HG02571 (cell line): ENCODE results near the gene TBC1D21.

Experiments
- ATAC-seq: cut with Tn5 transposase; IDR thresholded peaks from one replicate; pipeline ENCODE4 v1.9.1; 2021; ENCODE audit warnings: mild to moderate bottlenecking, moderate library complexity; ENCODE audit not compliant: unreplicated experiment

TBC1D21 gene, protein sequence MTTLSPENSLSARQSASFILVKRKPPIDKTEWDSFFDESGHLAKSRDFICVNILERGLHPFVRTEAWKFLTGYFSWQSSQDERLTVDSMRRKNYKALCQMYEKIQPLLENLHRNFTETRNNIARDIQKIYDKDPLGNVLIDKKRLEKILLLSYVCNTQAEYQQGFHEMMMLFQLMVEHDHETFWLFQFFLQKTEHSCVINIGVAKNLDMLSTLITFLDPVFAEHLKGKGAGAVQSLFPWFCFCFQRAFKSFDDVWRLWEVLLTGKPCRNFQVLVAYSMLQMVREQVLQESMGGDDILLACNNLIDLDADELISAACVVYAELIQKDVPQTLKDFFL

DNA sequence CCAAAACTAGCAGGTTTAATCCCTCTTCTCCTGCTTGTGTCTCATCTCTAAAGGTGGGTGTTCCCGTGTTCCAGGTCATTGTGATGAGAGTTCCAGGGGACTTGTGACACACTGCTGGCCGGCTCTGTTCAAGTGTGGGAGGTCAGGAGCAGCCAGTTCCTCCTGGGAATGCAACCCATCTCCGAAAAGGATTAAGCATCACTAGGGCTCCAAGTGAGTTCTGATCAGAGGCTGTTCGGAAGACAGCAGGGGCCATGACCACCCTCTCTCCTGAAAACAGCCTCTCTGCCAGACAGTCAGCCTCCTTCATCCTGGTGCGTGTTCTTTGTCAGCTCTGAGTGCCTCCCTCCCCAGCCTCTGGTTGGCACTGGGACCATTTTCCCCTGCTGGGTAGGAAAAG, at the start of gene TBC1D21:
Gene TBC1D21 (plus strand): TSS at position 109 of the 400 bp plus-strand sequence. CDS start 146 bp downstream, at position 255.
- no peak for ATAC-seq

DNA sequence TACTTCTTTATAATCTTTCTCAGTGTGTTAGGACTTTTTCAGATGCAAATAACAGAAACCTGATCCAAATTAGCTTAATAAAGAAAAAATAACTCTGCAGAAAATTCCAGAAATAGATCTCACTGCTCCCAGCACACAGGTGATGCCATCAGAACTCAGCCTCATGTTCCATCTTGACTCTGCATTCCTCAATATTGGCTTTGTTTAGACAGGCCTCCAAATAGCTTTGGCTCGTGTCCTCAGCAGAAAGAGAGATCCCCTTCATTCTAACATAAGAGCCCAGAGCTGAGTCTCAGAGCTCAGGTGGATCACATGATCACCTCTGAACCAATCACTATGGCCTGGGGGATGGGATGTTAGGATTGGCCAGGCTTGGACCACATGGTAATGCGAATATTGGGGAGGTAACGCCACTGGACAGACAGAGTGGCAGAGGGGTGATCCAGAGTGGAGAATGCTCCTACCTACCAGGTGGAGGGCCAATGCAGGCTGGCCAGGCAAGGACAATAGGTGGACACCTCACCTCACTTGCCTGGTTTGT, 46.6 kb upstream of the TBC1D21 start:
- no peak for ATAC-seq

DNA sequence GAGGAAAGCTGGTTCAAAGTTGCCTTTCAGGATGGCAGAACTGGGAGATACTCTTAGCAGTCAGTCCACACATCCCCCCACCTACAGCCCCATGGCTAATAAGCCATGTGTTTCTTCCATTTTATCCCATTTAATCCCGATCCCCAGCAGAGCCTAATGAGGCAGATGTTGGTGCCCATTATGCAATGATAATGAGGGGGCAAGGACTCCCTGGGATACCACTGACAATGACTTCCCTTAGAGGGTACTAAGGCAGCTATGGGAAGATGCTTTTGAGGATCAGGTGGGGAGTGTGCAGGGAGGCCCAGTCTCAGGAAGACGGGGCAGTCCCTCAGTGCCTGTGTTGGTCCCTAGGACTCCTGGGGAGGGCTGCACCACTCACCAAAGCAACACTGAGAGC, 43.8 kb upstream of the TBC1D21 start:
- ATAC-seq: no peak

DNA sequence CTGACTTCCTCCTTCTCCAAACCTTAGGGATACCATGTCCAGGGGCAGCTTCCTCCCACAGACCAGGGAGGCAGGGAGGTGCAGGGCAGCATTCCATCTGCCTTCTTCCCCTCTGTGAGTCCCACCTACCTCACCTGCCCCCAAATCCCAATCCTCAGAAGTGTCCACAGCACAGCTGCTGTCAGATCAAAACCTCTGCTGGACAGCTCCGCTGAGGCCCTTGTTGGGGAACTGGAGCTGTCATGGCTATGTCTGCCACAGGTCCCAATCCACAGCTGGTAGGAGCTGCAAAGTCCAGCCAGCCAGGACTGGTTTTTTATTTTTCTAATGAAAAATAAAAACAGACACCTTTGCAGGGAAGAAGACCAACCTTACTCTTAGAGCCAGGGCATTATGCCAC, 40.7 kb upstream of the TBC1D21 start:
- ATAC-seq: no peak

DNA sequence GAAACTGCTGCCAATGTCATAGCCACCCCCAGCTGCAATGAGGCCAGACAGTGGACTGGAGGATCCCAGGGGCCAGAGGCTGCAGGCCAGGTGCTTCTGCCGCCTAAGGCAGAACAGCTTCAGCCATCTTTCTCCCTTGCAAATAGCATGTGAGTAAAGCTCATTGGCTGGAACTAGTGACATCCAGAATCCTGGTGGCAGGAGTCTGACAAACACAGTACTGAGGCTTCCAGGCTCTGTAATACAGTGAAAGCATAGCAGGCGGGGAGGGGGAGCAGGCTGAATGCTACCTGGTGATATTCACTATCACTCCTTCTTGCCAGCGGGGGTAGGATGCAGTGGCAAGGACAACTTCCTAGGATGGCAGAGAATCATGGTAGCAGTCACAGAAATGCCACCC, 36.5 kb upstream of the TBC1D21 start:
- ATAC-seq: no peak

DNA sequence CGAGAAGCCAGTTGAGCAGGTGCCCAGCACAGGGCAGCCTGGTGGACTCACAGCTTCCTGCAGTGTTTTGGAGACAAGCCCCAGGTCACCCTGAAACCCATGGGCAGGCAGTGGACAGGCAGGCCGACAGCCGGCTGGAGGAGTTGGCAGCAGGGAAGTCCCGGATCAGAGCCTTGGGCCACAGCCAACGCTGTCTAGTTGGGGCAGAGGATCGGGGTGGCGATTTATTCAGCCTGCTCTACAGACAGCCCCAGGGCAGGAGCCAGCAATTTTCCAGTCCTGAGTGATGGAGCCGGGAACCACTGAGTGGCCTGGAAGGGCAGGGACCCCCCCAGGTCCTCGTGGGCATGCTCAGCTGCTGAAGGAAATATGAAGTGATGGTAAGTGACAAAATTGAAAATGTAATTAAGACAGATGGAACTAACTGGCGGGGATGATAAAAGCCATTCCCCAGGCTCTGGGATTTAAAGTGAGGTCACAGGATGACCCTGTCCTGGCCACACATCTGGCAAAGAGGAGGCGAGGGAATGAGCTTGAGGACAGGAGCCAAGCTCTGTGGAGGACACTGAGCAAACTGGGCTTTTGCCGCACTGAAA, 34.4 kb upstream of the TBC1D21 start:
- no peak for ATAC-seq

DNA sequence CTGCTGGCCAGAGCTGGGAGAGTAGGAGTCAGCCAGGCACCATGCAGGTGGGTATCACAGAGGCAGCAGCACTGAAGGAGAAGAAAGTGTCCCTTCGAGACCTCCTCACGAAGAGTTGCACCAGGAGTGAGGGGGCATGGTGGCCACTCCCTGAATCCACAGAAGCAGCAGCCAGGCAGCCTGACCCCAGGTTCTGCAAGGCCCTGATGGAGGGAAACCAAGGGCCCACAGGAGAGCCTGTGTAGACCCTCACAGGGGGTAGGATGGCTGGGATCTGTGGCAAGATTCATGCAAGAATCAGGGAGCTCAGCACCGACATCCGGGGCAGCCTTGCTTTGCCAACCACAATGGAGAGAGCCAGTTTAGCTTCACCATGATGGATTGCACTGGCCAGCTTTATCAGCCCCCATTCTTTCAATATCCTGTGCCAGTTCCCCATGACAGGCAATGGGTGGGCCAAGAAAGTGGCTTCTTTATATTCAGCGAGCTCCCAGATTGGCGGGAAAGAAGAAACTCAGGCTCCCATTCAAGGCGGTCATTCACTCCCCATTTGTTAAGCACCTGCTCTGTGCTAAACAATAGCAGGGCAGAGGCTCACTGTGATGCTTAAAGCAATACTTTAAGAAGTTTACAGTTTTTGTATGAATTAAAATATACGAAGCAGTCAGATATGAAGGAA, 33.5 kb upstream of the TBC1D21 start:
- no peak for ATAC-seq

DNA sequence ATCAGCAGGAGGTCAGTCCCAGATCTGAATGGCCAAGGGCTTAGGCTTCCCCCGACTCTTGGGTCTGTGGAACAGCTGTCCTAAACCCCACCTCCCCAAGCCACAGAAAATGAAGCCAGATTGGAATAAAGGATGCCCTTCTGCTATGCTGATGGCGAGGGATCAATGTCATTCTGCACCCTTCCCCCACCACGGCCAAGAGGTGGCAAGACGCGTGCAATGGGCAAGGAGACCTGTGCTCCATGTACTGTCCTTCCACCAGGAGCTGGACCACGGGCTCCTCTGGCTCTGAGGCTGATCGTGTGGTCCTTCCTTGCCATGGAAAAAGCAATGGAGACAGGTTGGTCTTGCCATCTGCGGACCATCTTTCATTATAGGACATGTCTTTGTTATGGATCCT, 32.6 kb upstream of the TBC1D21 start:
- ATAC-seq: no peak

DNA sequence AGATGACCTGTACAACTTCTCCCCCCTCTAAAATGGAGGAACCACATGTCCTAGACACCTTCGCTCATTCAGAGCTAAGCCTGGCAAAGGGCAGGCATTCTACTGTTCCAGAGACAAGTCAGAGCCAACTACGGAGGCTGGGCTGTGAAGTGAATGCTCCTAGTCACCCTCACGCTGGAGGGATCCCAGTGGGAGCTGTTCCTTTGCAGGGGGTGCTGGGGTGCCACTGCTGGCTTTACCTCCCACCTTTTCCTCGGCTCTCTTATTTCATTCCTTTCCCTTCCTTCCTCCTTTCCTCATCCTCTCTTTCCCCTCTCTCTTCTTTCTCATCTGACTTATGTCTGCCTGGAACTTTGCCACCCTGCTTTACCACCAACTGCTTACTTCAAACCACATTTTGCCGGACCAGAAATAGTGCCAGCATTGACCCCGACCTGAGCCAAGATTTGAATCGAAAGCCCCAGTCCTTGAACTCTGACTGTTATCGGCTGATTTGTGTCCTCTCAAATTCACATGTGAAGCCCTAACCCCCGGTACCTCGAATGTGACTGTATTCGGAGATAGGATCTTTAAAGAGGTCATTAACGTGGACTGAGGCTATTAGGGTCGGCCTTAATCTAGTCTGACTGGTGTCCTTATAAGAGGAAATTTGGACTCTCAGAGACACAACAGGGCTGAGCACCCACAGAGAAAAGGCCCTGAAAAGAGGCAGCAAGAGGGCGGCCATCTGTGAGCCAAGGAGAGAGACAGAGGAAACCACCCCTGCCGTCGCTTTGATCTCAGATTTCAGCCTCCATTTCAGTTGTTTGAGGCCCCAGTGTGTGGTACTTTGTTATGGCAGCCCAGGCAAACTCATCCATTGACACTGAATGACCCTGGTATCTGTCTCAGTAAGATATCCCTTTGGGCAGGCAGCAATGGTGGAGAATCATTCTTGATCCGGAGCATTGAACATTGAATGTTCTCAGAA, 31.3 kb upstream of the TBC1D21 start:
- no peak for ATAC-seq

DNA sequence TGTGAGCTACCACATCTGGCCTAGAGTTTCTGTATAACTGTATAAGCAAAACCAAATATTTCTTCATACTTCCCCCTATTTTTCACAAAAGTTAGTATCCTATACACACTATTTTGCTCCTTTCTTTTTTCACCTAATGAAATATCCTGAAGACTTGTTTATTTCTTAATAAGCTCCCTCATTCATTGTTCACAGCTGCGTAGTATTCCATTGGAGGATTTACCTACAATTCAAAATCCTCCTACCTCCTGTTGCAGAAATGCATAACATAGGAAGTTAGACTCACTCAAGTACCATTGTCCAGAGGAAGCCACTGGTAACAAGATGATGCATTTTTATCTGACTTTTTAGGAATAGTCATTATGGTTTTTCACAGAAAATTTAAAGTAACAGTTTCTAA, 29.6 kb upstream of the TBC1D21 start:
- ATAC-seq: no peak

DNA sequence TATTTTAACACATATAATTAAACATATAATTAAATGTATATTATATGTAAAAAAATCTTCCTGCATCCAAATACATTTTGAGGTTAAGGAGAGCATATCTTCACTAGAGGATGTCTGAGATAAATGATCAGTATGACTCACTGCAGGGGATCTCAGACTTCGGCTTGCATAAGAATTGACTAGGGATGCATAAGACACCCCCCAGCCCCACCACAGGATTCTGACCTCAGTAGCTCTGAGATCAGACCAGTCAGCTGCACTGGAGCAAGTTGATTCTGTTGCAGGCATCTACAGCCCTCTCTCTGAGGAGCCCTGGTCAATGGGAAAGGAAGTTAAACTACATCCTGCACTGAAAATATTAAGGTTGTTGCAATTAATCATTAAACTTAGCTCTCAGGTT, 29.0 kb upstream of the TBC1D21 start:
- ATAC-seq: no peak

DNA sequence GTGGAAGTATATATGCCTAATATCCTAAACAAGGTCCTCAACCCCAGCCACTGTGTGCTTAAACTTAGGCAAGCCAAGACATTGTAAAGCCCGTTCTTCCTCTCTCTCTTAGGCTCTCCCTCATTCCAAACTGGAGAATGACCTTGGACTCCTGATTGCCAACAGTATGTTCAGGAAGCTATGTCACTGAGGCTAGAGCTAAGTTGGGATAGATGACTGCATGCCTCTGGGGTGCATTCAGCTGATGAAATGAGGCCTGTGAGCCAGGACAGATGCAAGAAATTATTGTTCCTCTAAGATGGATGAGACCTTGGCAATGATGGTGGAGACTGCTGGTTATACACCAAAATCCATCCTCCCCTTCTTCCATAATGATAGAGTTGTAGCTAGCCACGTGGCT, 27.9 kb upstream of the TBC1D21 start:
- no peak for ATAC-seq

DNA sequence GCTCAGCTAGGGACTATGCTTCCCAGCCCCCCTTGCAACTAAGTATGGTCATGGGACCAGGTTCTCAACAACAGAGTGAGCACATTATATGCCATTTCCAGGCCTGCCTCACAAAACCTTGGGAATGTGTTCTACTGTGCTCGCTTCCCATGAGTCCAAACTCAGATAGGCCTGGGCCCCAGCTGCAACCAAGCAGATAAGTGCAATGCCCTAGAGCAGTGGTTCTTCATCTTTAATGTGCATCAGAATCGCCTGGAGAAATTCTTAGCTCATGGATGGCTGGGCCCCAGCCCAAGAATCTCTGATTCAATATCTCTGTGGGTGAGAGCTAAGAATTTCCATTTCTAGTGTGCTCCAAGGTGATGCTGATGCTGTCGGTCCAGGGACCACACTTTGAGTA, 27.5 kb upstream of the TBC1D21 start:
- no peak for ATAC-seq

DNA sequence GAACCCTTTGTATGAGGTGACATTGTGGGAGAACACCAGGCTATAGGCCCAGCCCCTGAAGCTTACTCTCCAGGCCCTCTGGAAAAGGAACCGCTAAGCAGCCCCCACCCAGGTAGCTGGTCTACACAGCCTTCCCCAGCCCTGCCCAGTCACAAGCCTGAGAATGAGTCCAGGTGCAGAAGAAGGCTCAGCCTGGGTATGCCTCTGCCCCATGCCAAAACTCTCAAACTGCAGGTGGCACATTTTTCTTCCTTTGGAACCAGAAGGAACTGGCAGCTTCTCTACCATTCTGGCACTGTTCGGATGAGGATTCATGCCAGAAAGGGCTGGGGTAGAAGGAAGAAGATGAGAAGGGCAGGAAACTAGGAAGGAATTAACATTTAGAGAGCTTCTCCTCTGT, 23.7 kb upstream of the TBC1D21 start:
- ATAC-seq: no peak

DNA sequence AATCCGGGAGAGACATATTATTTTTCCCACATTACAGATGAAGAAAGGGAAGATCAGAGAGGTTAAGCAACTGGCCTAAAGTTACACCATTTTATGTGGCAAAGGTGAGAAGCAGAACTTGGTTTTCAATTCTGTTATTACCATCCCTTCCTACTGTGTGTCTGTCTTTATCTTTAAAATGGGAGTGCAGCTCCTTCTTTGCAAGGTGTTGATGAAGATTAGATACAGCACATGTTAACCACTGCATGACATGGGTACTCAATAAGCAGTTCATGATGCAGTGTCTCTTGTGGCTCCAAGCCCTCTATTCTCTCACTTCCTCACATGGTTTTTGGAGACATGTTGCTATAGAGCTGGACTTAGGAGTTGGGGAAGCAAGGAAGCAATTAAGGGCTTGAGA, 23.1 kb upstream of the TBC1D21 start:
- ATAC-seq: no peak

DNA sequence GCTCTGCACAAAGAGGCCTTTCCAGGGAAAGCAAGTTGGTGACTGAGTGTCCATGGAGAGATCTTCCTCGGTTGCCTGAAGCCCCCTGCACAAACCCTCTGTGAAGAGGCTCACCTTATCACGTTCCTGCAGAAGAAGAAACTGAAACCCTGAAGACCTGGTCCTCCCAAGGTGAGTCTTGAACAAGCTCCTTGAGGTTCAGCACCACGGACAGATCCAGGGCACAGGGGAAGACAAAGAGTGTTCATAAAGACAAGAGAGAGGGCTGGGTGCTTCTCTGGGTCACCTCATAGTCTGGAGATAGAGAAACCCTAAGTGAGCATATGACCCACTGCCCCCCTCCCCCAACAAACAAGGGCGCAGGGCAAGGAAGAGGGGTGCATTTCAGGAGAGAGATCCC, 21.7 kb upstream of the TBC1D21 start:
- no peak for ATAC-seq

DNA sequence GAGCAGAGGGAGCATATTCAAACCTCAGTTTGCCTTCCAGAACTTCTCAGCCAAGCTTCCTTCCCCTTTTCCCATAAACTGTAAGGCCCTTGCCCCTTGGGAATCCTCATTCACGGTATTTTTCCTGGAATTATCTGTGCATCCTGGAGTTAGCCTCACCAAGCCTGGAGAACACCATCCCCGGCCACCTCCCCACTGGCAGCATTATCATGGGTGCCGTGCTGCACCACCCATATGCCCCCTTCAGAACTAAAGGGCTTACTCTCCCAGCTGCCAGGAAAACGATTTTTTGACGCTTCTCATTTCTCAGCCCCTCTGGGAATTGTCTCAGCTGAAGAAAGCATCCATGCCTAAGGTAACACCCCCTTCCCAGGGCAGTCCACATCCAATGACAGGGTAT, 20.9 kb upstream of the TBC1D21 start:
- ATAC-seq: no peak

DNA sequence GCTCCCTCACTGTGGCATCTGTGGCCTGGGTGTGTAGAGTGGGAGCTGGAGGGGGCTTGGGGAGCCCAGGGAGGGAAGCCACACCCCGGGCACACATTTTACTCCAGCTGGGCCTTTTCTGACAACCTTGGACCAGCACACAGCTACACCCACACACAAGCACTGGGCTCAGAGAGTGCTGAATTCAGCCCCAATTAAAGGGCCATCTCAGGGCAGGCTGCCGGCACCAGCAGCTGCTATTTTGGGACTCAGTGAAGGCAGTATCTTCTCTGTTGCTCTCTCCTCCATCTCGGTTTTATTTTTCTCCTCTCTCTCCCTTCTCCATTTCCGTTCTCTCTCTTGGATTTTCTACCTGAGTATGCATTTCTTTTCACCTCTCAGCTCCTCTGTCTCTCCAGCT, 19.1 kb upstream of the TBC1D21 start:
- ATAC-seq: no peak

DNA sequence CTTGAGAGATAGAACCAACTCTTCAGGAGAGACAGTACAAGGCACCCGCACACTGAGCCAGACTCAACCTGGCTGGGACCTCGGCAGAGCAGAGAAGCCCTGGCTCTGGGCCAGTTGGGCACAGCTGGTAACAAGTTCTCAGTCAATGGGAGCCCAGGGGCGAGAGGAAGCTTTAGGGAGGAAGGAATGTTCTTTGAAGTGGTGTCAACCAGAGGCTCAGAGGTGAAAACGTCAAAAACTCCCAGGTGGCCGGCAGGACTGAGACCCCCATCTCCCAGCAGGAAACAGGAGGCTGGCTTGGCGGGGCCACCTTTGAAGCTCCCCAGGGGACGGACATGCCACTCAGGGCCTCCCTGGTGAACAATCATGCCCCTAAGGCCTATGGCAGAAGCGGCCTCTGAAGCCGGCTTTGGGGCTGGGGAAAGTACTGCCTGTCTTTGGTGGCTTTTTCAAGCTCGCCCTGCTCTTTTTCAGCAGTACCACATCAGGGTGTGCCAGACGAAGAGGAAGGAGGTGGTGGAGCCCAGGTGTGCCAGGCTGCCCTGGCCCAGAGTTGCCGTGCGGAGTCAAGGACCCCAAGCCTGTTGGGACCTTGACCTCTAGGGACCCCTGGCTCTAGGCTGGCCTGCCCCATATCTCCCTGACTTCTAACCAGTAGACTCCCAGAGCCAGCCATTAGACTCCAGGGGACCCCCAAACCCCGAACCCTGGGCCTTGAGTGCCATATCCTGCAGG, 16.7 kb upstream of the TBC1D21 start:
- no peak for ATAC-seq
